AG20443 (cell line): ENCODE results near the gene WWOX.

Experiments used
- DNase-seq: peaks from one replicate; pipeline ENCODE4 v3.0.0; 2012; ENCODE audit warnings: low spot score, mixed read lengths

The WWOX gene

DNA sequence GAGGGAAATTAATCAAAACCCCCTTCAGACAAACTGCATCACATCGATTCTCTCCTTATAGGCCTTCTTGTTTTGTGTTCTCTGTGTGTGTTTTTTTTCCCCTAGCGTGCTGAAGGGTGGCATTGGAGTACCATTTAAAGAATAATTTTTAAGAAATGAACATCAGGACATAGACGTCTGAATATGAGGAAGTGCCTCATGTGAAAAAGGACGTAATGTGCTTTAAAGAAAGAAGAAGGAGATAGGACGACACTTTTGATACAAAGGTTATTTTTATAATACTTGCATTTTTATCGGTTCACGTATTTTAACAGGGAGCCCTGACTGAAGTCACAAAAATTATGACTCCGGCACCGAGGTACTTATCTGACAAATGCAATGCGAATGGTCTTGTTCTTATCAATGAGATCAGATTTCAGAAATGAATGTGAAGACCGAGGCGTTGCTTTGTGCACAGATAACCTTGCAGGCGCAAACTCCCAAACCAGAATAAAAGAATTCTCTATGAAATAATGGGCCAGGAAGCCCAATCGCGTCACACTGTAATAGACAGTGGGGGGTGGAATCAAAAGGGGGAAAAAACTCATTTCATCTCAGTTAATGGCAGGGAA, 894.8 kb downstream of the WWOX start:
- DNase-seq = no peak

DNA sequence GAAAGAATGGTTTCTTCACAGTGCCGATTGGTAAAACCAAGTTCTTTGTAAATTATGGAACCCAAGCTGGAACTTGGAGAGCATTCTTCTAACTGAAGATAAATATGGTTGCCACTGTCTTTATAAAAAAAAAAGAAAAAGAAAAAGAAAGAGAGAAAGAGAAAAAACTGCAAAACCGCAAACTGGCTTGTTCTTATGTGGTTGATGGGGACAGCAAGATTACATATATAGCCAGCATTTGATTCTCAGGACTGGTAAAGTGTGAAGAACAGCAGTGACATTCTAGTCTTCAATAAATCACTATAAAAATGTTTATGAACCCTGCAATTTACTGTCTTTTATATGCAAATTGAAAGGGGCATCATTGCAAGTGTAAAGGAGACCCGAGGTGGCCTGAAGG, 896.0 kb downstream of the WWOX start:
- no peak for DNase-seq

DNA sequence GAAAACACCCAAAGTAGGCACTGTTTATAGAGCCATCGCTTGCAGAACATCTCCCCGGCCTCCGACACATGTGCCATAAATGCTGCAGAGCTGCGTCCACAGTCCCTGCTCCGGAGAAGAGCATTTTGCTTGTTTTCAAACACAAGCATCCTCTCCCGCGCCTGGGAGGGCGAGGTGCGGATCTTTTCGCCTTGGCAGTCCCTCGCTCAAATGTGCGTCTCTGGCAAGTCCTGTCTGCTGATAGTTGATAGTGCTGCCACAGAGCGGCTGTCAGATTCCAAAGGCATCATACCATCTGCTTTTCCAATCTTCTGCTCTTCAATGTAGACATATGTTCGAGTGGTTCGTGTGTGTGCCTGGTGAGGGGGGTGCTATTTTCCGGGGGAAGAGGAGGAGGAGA, 897.3 kb downstream of the WWOX start:
- no peak for DNase-seq

DNA sequence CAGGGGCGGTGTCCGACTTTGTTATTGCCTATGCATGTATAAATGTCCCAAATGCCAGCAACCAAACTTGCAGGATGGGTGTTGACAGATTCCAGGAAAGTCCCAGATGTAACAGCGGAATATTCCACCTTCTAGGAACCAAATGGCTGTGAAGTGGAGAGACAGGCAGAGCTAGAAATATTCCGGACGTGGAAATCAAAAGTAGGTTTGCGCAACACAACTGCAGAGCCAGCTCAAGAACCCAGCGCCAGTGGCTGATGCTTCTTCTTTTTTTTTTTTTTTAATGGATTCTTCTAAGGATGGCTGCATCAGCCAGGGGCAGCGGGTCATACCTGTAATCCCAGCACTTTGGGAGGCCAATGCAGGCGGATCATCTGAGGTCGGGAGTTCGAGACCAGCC, 899.4 kb downstream of the WWOX start:
- DNase-seq = no peak

DNA sequence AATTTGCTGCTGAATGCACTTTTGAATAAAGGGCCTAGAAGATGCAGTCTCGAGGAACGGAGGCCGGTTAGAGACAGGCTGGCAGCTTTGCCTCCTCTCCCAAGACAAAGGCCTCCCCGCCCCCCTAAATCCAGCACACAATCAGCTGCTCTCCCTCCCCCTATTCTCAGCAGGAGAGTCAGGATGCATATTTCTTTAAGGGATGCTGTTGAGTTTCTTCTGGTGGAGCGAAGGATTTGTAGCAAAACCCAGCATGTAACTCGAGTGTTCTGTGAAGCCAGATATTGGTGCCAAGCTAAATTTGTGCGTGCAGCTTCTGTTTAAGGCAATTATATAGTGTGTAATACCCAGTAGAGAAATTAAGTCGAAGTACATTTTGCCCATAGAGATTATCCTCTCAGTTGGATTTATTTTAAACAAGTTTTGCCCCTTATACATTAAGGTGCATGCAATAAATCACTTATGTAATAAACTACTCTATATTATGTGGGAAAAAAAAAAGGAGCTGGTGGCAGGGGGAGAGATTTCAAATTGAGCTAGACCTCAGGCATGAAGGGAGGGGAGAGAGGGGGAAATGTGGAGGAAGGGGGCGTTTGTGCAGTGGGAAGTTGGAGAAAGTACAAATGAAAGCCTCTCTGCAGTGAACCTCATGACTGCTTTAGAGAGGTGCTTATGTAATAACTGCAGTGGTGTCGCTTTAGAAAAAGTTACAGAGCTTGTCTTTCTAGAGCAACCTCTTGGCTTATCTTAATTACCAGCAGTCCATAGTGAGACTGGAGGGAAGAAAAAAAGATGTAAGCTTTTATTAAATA, 901.9 kb downstream of the WWOX start:
- DNase-seq = no peak

DNA sequence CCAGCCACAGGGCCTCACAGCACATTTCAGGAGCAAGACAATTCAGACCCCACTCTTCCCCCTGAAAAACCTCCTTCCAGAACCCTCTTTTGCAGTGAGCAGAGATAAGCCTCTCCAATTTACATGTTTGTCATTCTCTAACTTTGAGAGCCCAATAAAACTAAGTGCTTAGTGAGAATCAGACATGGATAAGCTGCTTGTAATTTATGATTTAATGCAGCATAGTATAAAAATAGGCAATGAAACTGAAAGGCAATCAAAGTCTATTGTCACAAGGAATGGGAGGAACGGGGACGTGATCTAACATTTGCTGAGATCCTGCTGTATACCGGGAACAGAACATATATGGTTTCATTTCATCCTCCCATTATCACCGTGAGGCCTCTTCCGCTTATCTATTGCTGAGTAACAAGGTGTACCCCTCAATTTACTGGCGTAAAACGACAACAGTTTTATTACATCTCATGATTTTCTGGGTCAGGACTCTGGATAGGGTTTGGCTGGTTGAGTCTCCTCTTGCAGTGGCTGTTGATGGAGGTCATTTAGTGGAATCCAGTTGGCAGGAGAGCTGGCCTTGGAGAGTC, 903.7 kb downstream of the WWOX start:
- DNase-seq = no peak

DNA sequence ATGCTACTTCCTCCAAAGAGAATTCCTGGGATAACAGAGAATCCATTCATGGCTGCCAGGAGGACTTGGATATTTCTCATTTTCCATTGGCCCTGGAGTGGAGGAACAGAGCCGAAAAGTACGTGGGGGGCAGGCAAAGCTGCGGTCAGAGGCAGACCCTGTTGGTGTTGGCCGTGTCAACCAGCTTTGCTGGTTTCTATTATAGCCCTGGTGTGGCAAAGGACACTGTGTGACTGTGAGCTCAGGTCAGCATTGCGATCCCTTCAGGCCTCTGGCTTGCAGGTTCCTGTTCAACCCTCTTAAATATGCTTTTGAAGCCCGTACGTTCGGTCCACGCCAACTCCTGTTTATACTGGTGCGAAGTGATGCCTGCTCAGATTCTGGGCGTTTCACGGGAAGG, 904.9 kb downstream of the WWOX start:
- no peak for DNase-seq

DNA sequence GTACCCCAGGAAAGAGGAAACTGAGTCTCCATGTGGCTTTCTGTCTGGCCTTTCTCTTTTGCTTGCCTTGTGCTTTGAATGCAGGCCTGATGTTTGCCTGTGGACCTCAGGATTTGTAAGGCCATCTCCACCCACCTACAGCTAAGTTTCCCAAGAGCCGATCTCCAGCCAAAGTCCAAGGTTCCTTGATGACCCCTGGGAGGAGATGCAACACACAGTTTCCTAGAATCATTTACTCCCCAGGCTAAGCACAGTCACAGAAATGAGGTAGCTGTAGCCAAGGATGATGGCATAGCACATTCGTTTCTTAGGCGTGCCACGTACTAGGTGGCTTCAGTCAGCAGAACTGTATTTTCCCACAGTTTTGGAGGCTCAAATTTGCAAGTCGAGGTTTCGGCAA, 905.6 kb downstream of the WWOX start:
- no peak for DNase-seq

DNA sequence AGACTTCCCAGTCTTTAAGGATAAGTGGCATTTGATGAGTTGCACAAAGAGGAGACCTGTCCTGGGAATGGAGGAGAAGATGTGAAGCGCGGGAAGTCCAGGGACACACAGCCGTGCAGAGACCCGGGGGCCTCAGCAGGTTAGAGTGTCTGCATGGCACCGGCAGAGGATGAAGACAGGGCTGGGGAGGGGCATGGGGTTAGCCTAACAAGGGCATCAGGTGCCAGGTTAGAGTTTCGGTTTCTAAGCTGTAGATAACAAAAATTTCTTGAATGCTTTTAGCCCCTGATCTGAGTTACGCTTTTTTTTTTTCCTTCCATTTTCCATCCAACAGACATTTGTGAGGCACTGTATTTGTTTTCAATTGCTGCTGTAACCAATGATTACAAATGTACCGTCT, 906.8 kb downstream of the WWOX start:
- DNase-seq = no peak

DNA sequence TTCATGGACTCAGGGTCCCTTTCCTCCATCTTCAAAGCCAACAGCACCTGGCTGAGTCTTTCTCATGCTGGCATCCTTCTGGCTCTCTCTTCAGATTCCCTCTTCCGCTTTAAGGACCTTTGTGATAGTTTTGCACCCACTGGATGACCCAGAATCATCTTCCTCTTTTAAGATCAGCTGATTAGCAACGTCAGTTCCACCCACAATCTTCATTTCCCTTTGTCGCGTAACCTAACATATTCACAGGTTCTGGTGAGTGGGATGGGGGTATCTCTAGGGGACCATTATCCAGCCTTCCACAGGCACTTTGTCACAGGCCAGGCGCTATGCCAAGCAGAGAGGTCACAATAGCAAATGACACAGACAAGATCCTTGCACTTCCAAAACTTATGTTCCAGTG, 907.3 kb downstream of the WWOX start:
- DNase-seq = no peak

DNA sequence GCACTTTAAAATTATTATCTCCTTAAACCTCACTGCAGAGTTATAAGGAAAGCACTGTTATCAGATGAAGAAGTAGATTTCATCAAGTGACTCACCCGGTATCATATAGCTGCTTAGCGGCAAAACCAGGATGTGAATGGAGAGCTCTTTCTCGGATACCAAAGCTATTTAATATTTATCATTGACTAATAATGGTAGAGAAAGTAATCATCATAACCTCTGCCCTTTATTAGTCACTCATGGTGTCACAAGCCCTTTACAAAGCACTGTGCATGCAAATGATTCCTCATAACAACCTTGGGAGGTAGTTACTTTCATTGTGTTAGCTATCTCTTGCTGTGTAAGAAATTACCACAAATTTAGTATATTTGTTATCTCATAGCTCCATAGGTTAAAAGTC, 908.2 kb downstream of the WWOX start:
- DNase-seq = no peak

DNA sequence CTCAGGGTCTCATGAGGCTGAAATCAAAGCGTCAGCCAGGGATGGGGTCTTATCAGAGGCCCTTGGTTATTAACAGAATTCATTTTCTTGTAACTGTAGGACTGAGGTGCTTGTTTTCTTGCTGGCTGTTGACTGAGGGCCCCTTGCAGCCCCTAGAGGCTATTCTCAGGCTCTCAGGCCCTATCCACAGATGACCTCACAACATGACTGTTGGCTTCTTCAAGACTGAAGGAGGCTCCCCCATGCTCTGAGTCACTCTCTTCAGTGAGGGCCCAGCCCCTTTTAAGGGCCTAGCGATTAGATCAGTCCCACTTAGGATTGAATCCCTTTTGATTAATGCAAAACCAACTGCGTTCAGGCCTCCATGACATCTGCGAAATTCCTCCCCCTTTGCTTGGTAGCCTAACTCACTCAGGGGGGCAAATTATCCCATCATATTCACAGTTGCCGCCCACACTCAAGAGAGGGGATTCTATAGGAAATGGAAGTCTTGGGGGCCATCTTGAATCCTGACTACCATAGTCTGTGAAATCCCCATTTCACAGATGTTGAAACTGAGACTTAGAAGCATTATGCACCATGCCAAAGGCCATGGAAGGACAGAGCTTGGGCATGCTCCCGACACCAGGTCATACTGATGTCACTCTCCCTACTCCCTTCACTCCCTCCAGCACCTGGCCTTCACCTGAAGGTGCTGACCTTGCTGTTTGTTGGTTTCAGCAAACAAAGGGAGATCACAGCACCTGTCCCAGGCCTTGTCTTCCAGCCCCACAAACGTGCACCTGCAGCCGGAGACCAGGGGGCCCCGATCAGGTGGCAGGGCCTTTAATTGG, 908.8 kb downstream of the WWOX start:
- no peak for DNase-seq

DNA sequence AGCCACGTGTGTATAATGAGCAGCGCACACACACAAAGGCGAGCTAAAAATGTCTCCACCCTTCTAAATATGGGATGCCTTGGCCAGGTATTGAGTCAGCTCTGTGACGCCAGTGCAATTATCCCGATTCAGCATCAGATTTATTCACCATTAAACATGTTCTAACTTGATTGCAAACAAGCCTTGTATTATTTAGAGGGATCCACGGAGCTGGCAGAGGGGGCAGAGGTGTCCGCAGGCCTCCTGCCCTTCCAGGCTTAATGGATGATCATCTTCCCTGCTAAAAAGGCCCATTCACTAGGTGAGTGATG, 909.4 kb downstream of the WWOX start:
- no peak for DNase-seq

DNA sequence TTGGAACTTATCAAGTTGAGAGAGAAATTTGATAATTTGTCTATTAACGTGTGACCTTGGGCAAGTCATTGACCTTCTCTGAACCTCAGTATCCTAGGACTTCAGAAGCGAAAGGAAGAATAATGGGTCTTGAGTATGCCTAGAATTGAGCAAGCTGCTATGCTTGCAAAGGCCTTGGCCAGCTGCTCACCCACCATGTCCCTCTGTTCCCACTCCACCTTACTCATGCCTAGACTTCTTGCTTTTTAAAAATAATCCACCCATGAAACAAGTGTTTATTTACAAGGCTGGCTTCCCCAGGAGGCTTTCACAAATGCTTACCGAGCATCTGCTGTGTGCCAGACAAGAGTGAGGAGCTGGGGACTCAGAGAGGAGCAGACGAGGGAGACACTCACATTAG, 910.4 kb downstream of the WWOX start:
- DNase-seq = no peak

DNA sequence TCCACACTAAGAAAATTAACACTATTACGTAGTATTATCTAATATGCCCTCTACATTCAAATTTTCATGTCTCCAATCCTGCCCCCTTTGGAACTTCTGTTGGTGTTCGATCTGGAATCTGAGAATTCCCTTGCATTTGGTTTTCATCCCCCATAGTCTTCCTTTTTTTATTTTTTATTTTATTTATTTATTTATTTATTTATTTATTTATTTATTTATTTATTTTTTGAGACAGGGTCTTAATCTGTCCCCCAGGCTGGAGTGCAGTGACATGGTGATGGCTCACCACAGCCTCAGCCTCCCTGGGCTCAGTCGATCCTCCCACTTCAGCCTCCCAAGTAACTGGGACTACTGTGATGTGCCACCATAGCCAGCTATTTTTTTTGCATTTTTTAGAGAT, 911.8 kb downstream of the WWOX start:
- DNase-seq = no peak

DNA sequence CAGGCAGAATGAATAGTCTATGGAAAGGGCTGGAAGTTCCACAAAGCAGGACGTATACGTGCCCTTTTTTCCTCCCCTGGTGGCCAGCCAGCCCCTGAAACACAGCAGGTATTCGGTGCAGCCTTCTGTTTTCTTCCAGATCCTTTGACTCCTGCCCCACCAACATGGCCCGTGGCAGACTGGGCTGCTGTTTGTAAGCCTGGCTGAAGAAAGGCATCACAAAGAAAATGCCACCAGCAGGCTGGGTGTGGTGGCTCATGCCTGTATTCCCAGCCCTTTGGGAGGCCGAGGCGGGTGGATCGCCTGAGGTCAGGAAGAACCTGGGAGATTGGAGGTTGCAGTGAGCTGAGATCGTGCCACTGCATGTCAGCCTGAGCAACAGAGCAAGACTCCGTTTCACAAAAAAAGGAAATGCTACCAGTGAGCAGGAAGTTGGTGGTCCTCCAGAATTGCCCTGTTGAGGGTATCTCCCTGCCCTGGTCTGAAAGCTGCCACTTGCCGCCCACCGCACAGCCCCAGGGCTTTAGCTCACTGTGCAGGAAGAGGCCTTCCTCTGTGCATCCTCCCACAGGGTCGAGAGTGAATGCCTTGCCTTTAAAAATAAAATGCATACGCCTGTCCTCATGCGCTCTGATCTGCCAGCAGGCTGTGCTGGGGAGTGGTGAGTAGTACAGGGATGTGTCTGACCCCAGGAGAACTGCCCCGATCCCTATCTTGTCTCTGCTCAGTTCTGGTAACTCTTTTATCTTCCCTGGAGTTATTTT, 913.4 kb downstream of the WWOX start:
- no peak for DNase-seq

DNA sequence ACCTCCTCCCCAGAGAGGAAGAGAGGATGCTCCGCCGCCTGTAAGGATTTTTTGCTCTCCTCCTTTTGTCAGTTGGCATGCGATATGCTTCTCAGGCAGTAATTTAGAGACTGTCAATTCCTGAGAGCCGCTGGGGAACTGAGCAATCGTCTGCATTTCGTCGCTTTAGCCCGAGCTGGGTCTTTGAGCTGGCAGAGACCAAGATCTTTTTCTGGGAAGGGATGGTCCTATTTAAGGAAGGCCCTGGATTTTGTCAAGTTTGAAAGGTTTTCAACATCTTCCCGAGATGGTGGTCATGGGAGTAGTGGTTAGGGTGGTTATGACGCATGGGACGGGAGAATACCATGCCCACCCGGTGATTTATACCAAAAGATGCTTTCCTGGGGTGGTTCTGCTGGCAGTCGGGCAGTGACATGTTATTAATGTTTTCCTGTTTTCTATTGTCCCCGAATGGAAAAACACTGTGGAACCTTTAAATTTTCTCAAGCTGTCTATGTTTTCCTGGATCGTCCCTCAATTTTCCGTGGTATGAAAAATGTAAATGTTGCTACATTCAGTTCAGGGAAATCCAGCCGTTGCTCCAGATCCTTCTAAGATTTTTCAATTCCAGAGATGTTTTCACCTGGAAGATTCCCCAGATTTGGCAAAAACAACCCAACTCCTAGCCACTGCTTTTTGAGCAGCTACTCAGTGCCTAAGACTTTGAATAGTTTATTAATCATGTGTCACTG, 914.6 kb downstream of the WWOX start:
- no peak for DNase-seq

DNA sequence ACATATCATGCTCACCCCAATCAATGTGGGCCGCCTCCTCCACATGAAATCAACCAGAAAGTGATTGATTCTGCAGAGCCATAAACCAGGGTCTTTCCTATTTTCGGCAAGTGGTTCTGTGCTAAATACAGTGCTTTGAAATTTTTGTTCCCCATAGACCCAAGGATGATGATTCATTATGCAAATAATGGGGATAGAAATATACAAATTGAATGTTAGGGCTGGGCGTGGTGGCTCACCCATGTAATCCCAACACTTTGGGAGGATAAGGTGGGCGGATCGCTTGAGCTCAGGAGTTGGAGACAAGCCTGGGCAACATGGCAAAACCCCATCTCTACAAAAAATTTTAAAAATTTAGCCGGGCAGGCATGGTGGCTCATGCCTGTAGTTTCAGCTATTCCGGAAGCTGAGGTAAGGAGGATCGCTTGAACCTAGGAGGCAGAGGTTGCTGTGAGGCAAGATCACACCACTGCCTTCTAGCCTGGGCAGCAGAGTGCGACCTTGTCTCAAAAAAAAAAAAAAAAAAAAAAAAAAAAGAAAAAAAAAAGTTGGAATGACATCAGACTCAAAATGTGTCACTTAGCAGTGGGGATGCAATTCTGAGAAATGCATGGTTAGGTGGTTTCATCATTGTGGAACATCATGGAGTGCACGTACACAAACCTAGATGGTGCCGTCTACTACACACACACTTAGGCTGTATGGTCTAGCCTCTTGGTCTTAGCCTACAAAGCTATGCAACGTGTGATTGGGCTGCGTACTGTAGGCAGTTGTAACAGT, 919.4 kb downstream of the WWOX start:
- no peak for DNase-seq

DNA sequence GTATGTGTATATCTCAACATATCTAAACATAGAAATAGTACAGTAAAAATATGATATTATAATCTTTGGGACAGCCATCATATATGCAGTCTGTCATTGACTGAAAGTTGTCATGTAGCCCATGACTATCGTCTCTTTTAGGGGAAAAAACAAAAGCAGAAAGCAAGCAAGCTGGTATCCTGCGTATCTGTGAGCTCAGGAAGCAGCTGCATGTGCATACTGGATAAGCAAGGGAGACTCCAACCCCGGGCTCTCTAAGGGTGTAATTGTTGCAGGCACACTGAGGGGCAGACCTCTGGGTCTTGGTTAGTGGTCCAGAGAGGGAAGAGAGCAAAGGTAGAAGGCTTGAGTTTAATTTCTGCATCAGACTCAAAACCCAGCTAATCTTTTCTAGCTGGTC, 920.0 kb downstream of the WWOX start:
- DNase-seq = no peak

DNA sequence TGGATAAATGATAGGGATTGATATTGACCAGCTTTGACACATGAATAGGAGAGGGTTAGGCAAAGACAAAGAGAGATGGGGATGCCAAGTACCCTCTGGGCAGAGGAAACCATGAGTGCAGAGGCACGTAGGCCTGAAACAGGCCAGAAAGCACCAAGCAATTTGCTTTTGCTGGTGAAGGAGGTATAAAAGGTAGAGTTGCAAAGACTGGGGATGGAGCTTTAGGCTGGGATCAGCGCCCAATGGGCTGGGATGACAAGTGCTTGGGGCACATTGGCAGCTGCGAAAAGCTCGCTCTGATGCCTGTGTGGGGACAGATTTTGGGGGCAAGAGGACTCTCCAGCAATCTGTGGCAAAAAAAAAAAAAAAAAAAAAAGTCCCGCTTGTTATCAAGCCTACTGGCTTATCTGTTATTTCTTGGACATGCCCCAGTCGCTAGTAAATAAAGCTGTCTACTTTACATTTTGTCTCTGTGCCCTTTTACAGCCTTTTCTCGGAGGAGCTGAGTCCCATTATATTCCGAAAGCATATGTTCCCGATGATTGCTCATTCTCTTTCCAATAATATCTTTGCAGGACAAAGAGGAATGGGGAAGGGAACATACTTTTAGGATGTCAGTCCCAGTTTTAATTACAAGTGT, 922.7 kb downstream of the WWOX start:
- no peak for DNase-seq
